Pancreas (tissue), 10 donors: ENCODE measurements around the gene C19orf44. TPM values are rescaled to one million over a fixed set of nuclear protein-coding genes. Genes with fewer than 3 reads are reported as not detected.

Source experiments
- ATAC-seq, 4 donors: fragments of 200-7000 bp; cut with Tn5 transposase; one replicate each; pipeline versions ENCODE4 v1.8.0 to v1.9.1; 2020; ENCODE audit warnings: mild to moderate bottlenecking in 4 of 4, moderate library complexity in 4 of 4
- DNase-seq, 6 donors: peaks; one replicate each; pipeline ENCODE4 v3.0.0-alpha.2; 2020
- FAIRE-seq: peaks from 2 replicates; lab custom pipeline; 2012; peaks lifted over from hg19 to GRCh38; lab: Jason Lieb, UNC
- H3K27ac ChIP-seq, 4 donors: fragments of 200-600 bp; sonication (generic); 1 replicate in 3 of 4; 2 replicates in 1 of 4; pipeline versions ENCODE4 v1.5.0 to v1.8.0; 2020
- H3K27me3 ChIP-seq, 4 donors: fragments of 200-600 bp; one replicate each; pipeline ENCODE4 v1.8.0; 2021
- H3K36me3 ChIP-seq, 3 donors: fragments of 200-600 bp; sonication (generic) in 1 of 3; one replicate each; pipeline versions ENCODE4 v1.5.0 to v1.8.0; 2020 to 2021
- H3K4me1 ChIP-seq, 3 donors: fragments of 200-600 bp; one replicate each; pipeline ENCODE4 v1.8.0; 2021
- H3K4me3 ChIP-seq, 4 donors: fragments of 200-600 bp; sonication (generic) in 2 of 4; one replicate each; pipeline versions ENCODE4 v1.5.0 to v1.8.0; 2020 to 2021
- H3K9me3 ChIP-seq, 4 donors: fragments of 200-600 bp; one replicate each; pipeline ENCODE4 v1.8.0; 2021
- WGBS, 2 donors: extraction: QIAGEN DNeasy Blood & Tissue Kit; methylation state at CpG; one replicate each; pipeline ENCODE4 v1.1.7; 2013; 5-methylcytosine and 5-hydroxymethylcytosine counted together
- intact Hi-C, 3 donors: fragments of 100-400 bp; cut with DNase I; formaldehyde crosslinking; loops; one replicate each; pipeline versions ENCODE4 v1.11.1 to v1.14.2; 2022
- polyA plus RNA-seq, 2 donors: library from polyadenylated mRNA; stranded (reverse); fragments of 200-250 nt; gene quantifications; one replicate each; pipeline ENCODE4 v1.2.3, GENCODE V29; 2013
- total RNA-seq, 6 donors: library from RNA; stranded (reverse); fragmentation: NEBNext Ultra II Directional in 4 of 6; extraction: Animal tissue kit (Norgen Biotek cat#: 25700) in 4 of 6; gene quantifications; one replicate each; pipeline versions ENCODE4 v1.2.1 to v1.2.4, GENCODE V29; 2021 to 2023
- TF ChIP-seq, protein P1 (sequence below), 4 donors: fragments of 200-600 bp; sonication (generic) in 3 of 4; IDR thresholded peaks; one replicate each; pipeline versions ENCODE4 v1.5.0 to v1.8.0; 2021; ENCODE audit warnings: antibody characterized with exemption in 4 of 4
- donor health status: healthy with polysubstance abuse.
- donor health status: DM: no; HTN: no; CAD: no; lungs with moderate emphysema.
- donor health status: DM: no; HTN: no; CAD: no.
- donor health status: control.
- donor health status: control.
- donor health status: Bipolar disorder and iron deficiency.
- donor health status: DM: yes; HTN: yes; CAD: no.
- donor health status: DM: no; HTN: no; CAD: no.
- donor health status: DM: no; HTN: no; CAD: no.
- donor health status: DM: yes; HTN: yes; CAD: no.

The C19orf44 gene
- total and polyA plus RNA-seq, 8 donors = 1.9 to 7.4 (median 3.6) TPM

GRCh38 chr19:16519230-16519687 is 23.1 kb downstream of the C19orf44 start:
- FAIRE-seq = no peak
- H3K36me3 ChIP-seq = peaks cover 5 to 63% (median 48%) of the 10 kb centered on the region in 3 donors
- ATAC-seq = no peak
- 95 to 96% methylated on average over 24 of the region's 24 CpGs for WGBS, 2 donors
- H3K27me3 ChIP-seq = no peaks in the 10 kb centered on the region
- TF ChIP-seq, protein P1, sequence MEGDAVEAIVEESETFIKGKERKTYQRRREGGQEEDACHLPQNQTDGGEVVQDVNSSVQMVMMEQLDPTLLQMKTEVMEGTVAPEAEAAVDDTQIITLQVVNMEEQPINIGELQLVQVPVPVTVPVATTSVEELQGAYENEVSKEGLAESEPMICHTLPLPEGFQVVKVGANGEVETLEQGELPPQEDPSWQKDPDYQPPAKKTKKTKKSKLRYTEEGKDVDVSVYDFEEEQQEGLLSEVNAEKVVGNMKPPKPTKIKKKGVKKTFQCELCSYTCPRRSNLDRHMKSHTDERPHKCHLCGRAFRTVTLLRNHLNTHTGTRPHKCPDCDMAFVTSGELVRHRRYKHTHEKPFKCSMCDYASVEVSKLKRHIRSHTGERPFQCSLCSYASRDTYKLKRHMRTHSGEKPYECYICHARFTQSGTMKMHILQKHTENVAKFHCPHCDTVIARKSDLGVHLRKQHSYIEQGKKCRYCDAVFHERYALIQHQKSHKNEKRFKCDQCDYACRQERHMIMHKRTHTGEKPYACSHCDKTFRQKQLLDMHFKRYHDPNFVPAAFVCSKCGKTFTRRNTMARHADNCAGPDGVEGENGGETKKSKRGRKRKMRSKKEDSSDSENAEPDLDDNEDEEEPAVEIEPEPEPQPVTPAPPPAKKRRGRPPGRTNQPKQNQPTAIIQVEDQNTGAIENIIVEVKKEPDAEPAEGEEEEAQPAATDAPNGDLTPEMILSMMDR (IDR thresholded peaks at IDR 0.05) = no peak
- no peaks in the 10 kb centered on the region for H3K4me1 ChIP-seq
- H3K9me3 ChIP-seq = no peaks in the 10 kb centered on the region
- no peak overlapping the region for H3K4me3 ChIP-seq
- no peak overlapping the region for H3K27ac ChIP-seq
- intact Hi-C loops = no loop called here
- no peak for DNase-seq

DNA sequence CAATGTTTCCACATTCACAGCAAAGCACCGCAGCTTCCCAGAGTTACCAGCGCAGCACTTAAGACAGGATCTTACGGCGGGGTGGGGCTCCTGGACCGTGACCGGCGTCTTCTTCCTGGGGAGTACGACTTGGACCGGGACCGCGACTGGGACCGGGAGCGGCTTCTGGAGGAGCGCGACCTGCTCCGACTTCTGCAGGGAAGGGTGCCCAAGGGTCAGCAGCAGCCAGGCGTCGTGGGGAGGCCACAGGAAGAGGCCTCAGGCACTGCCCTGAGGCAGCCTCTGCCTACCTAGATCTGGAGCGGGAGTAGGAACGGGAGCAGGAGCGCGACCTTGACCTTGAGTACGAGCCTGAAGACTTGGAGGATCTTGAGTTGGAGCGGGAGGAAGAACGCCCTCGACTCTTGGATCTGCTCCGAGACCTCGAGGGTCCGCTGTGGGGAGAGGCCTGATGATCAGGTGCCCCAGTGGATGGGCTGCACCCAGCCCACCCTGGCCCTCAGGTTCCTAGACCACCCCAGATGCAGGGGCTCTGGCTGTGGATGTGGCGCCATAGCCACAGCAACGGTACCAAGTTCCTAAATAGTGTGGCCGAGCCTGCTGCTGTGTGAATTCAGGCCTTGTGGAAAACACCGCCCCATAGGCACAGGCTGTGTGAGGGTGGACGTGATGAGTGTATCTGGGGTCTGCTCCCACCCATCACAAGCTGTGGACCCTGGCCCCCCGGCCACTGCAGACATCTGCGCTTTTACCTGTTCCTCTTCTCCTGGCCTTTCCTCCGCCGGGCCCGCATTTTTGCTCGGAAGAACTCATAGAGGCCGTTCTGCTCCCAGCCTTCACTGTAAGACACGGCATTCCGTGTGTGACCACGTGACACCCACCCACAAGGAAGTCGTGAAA is 24.1 kb downstream of the C19orf44 start:
- Histone ChIP-seq H3K9me3 (no peaks in the 10 kb centered on the region), H3K27ac (no peak overlapping the region), H3K4me3 (no peak overlapping the region), H3K27me3 (no peaks in the 10 kb centered on the region), H3K36me3 (peaks cover 9 to 74% (median 59%) of the 10 kb centered on the region in 3 donors), H3K4me1 (no peaks in the 10 kb centered on the region)
- ATAC-seq (no peak), FAIRE-seq (no peak), DNase-seq (peak in 1 of 6 donors; percentile 62)
- intact Hi-C loops = no loop called here
- TF ChIP-seq, protein P1 (IDR thresholded peaks at IDR 0.05) = no peak
- 91 to 93% methylated on average over 45 of the region's 45 CpGs for WGBS, 2 donors

DNA sequence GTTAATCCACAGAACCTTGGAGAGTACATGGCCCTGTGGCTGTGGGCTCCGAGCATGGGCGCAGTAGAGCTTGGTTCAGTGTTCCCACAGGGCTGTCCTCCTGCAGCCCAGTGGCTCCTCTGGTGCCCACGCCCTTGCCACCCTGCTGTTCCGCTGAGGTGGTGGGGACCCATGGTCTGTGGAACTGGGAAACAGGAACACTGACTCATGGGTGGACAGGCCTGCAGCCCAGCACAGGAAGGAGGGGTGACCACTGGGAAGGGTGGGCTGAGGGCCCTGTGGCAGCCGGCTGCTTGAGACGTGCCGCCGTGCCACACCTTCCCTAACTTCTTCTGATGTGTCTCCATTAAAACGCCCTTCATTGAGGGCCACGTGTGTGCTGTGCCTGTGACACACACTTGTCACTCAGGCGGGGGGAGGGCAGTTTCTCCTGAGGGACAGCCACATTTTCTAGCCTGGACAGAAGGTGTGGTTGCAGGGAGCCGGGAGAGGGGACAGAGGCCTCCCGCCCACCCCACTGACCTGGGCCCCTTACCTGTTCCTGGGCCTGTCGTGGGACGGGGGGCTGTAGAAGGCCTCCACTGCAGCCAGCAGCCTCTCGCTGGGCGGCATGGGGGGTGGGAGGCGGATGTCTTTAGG is 24.9 kb downstream of the C19orf44 start:
- ATAC-seq (no peak), DNase-seq (no peak), FAIRE-seq (no peak)
- TF ChIP-seq, protein P1 (IDR thresholded peaks at IDR 0.05) = no peak
- Histone ChIP-seq H3K27ac (no peak overlapping the region), H3K9me3 (no peaks in the 10 kb centered on the region), H3K36me3 (peaks cover 9 to 80% (median 65%) of the 10 kb centered on the region in 3 donors), H3K27me3 (no peaks in the 10 kb centered on the region), H3K4me1 (no peaks in the 10 kb centered on the region), H3K4me3 (no peak overlapping the region)
- 93 to 94% methylated on average over 18 of the region's 18 CpGs for WGBS, 2 donors
- intact Hi-C loops = no loop called here

GRCh38 chr19:16521715-16522289 is 25.6 kb downstream of the C19orf44 start:
- TF ChIP-seq, protein P1 (IDR thresholded peaks at IDR 0.05) = no peak
- peaks cover 9 to 84% (median 72%) of the 10 kb centered on the region in 3 donors for H3K36me3 ChIP-seq
- H3K27ac ChIP-seq = no peak overlapping the region
- H3K9me3 ChIP-seq = no peaks in the 10 kb centered on the region
- DNase-seq (peak in 1 of 6 donors; percentile 57), ATAC-seq (no peak), FAIRE-seq (no peak)
- intact Hi-C loops = no loop called here
- H3K27me3 ChIP-seq = no peaks in the 10 kb centered on the region
- no peak overlapping the region for H3K4me3 ChIP-seq
- H3K4me1 ChIP-seq = no peaks in the 10 kb centered on the region
- 94 to 95% methylated on average over 10 of the region's 10 CpGs for WGBS, 2 donors
